Astrocyte (in vitro differentiated cells and primary cell): ENCODE results near the gene IGF1R. TPM values are rescaled to one million over a fixed set of nuclear protein-coding genes. Genes with fewer than 3 reads are reported as not detected.

Experiments used
- DNase-seq: peaks from one replicate; pipeline ENCODE4 v3.0.0-alpha.2; 2010; ENCODE audit warnings: low read depth
- FAIRE-seq: peaks from 2 replicates; lab custom pipeline; 2011; peaks lifted over from hg19 to GRCh38; lab: Jason Lieb, UNC
- H2AFZ ChIP-seq: 2 replicates; pipeline ENCODE4 v1.6.0; 2012; ENCODE audit warnings: low read depth, low read length, inconsistent platforms
- H3K27ac ChIP-seq: 2 replicates; pipeline ENCODE4 v1.5.1; 2011; ENCODE audit warnings: low read depth, low read length, inconsistent platforms
- H3K27me3 ChIP-seq: 2 replicates; pipeline ENCODE4 v1.6.0; 2011; ENCODE audit warnings: low read length, inconsistent platforms; ENCODE audit not compliant: insufficient read depth
- H3K36me3 ChIP-seq: 2 replicates; pipeline ENCODE4 v1.5.1; 2011; ENCODE audit warnings: low read length, inconsistent platforms; ENCODE audit not compliant: insufficient read depth
- H3K4me1 ChIP-seq: 2 replicates; pipeline ENCODE4 v1.5.1; 2011; ENCODE audit warnings: low read length, inconsistent platforms; ENCODE audit not compliant: insufficient read depth
- H3K4me2 ChIP-seq: 2 replicates; pipeline ENCODE4 v1.6.0; 2012; ENCODE audit warnings: low read length, inconsistent platforms
- H3K4me3 ChIP-seq: 2 replicates; pipeline ENCODE4 v1.5.1; 2011; ENCODE audit warnings: low read depth, mild to moderate bottlenecking, low read length, inconsistent platforms; ENCODE audit not compliant: insufficient read depth
- H3K79me2 ChIP-seq: 2 replicates; pipeline ENCODE4 v1.6.0; 2012; ENCODE audit warnings: mild to moderate bottlenecking, low read length, inconsistent platforms; ENCODE audit not compliant: insufficient read depth
- H3K9ac ChIP-seq: 2 replicates; pipeline ENCODE4 v1.6.0; 2012; ENCODE audit warnings: mild to moderate bottlenecking, low read length, inconsistent platforms
- H3K9me3 ChIP-seq: 2 replicates; pipeline ENCODE4 v1.5.1; 2012; ENCODE audit warnings: low read depth, mild to moderate bottlenecking, low read length, inconsistent platforms; ENCODE audit not compliant: insufficient read depth
- H4K20me1 ChIP-seq: 2 replicates; pipeline ENCODE4 v1.6.0; 2012; ENCODE audit warnings: low read length, inconsistent platforms; ENCODE audit not compliant: insufficient read depth
- H3K27ac Mint-ChIP-seq: one replicate; pipeline ENCODE4 v1.8.0; 2021; ENCODE audit warnings: mild to moderate bottlenecking, mixed read lengths; ENCODE audit not compliant: unreplicated experiment
- H3K27me3 Mint-ChIP-seq: one replicate; pipeline ENCODE4 v1.8.0; 2021; ENCODE audit warnings: low read depth, mixed read lengths; ENCODE audit not compliant: unreplicated experiment
- H3K36me3 Mint-ChIP-seq: one replicate; pipeline ENCODE4 v1.8.0; 2021; ENCODE audit warnings: low read depth, mixed read lengths; ENCODE audit not compliant: unreplicated experiment
- H3K4me1 Mint-ChIP-seq: one replicate; pipeline ENCODE4 v1.8.0; 2021; ENCODE audit warnings: low read depth, mixed read lengths; ENCODE audit not compliant: unreplicated experiment
- H3K4me3 Mint-ChIP-seq: one replicate; pipeline ENCODE4 v1.8.0; 2021; ENCODE audit warnings: mild to moderate bottlenecking, moderate library complexity, mixed read lengths; ENCODE audit not compliant: unreplicated experiment
- H3K9me3 Mint-ChIP-seq: one replicate; pipeline ENCODE4 v1.8.0; 2021; ENCODE audit warnings: mild to moderate bottlenecking, mixed read lengths; ENCODE audit not compliant: unreplicated experiment
- CTCF ChIP-seq: IDR thresholded peaks from 2 replicates; pipeline ENCODE4 v1.5.1; 2011; ENCODE audit warnings: low read depth, mild to moderate bottlenecking, inconsistent platforms, low read length, moderate library complexity; ENCODE audit not compliant: insufficient read depth
- EZH2 ChIP-seq: IDR thresholded peaks from 2 replicates; pipeline ENCODE4 v1.6.1; 2012; ENCODE audit warnings: mild to moderate bottlenecking, low read length, inconsistent platforms; ENCODE audit not compliant: insufficient read depth
- total RNA-seq: library from RNA; stranded (reverse); gene quantifications from 2 replicates; pipeline ENCODE4 v1.2.1, GENCODE V29; 2021

IGF1R gene
- total RNA-seq, 1 donor from 2014 or later, result 270 TPM

GRCh38 chr15:98759277-98759676, 110.9 kb downstream of the IGF1R start:
- FAIRE-seq (no peak), DNase-seq (no peak)
- Mint-ChIP-seq H3K9me3 (no peaks in the 10 kb centered on the region), H3K27ac (no peak overlapping the region), H3K4me1 (peaks cover 35% of the 10 kb centered on the region), H3K36me3 (no peaks in the 10 kb centered on the region), H3K4me3 (no peak overlapping the region), H3K27me3 (no peaks in the 10 kb centered on the region)
- H3K36me3 ChIP-seq, result no peaks in the 10 kb centered on the region
- no peaks in the 10 kb centered on the region for H3K27me3 ChIP-seq
- no peak overlapping the region for H3K4me3 ChIP-seq
- H3K4me2 ChIP-seq, result no peak overlapping the region
- H3K4me1 ChIP-seq, result peaks cover 6% of the 10 kb centered on the region
- H3K79me2 ChIP-seq, result peaks cover 100% of the 10 kb centered on the region
- H4K20me1 ChIP-seq, result peaks cover 82% of the 10 kb centered on the region
- H2AFZ ChIP-seq, result no peak overlapping the region
- H3K27ac ChIP-seq, result no peak overlapping the region
- no peak for TF ChIP-seq EZH2
- TF ChIP-seq CTCF, result no peak
- no peak overlapping the region for H3K9ac ChIP-seq
- H3K9me3 ChIP-seq, result no peaks in the 10 kb centered on the region

- no peaks in the 10 kb centered on the region for H3K4me1 ChIP-seq
- H3K9me3 ChIP-seq, result no peaks in the 10 kb centered on the region
- H3K9ac ChIP-seq, result no peak overlapping the region
- Mint-ChIP-seq H3K27me3 (no peaks in the 10 kb centered on the region), H3K4me3 (no peak overlapping the region), H3K4me1 (peaks cover 33% of the 10 kb centered on the region), H3K9me3 (no peaks in the 10 kb centered on the region), H3K27ac (no peak overlapping the region), H3K36me3 (no peaks in the 10 kb centered on the region)
- TF ChIP-seq EZH2 (no peak), CTCF (no peak)
- H2AFZ ChIP-seq, result no peak overlapping the region
- no peaks in the 10 kb centered on the region for H3K36me3 ChIP-seq
- H4K20me1 ChIP-seq, result peaks cover 82% of the 10 kb centered on the region
- FAIRE-seq (no peak), DNase-seq (no peak)
- peaks cover 100% of the 10 kb centered on the region for H3K79me2 ChIP-seq
- H3K4me2 ChIP-seq, result no peak overlapping the region
- H3K27me3 ChIP-seq, result no peaks in the 10 kb centered on the region
- no peak overlapping the region for H3K4me3 ChIP-seq
- no peak overlapping the region for H3K27ac ChIP-seq
Observed at GRCh38 chr15:98760112-98760826, 111.9 kb downstream of the IGF1R start.

GRCh38 chr15:98760975-98761374, 112.6 kb downstream of the IGF1R start:
- peaks cover 34% of the 10 kb centered on the region for H3K4me1 Mint-ChIP-seq
- H3K9me3 Mint-ChIP-seq, result no peaks in the 10 kb centered on the region
- Histone ChIP-seq H2AFZ (no peak overlapping the region), H4K20me1 (peaks cover 84% of the 10 kb centered on the region), H3K27me3 (no peaks in the 10 kb centered on the region), H3K27ac (no peak overlapping the region), H3K4me2 (no peak overlapping the region), H3K9ac (no peak overlapping the region), H3K36me3 (no peaks in the 10 kb centered on the region), H3K79me2 (peaks cover 100% of the 10 kb centered on the region), H3K9me3 (no peaks in the 10 kb centered on the region), H3K4me1 (no peaks in the 10 kb centered on the region), H3K4me3 (no peak overlapping the region)
- no peak overlapping the region for H3K4me3 Mint-ChIP-seq
- DNase-seq, result no peak
- no peaks in the 10 kb centered on the region for H3K27me3 Mint-ChIP-seq
- H3K36me3 Mint-ChIP-seq, result no peaks in the 10 kb centered on the region
- TF ChIP-seq EZH2 (no peak), CTCF (no peak)
- no peak for FAIRE-seq
- no peak overlapping the region for H3K27ac Mint-ChIP-seq
